Measurements from ENCODE around the gene TARBP2. TPM values are rescaled to one million over a fixed set of nuclear protein-coding genes. Genes with fewer than 3 reads are reported as not detected.
A peak's percentile ranks its signal among the peaks of the same experiment; 100 is the strongest.

TARBP2 gene
- total RNA-seq: 23.8 TPM

GRCh38 chr12:53500776-53501614 is at the start of gene TARBP2:
TARBP2 (plus strand) TSS chr12:53501283; CDS start chr12:53501409, 126 bp downstream.
- DNase-seq: peak; percentile 100

GRCh38 chr12:53451661-53452158 is 49.4 kb upstream of the TARBP2 start, which contains the start of gene PCBP2:
PCBP2 (plus strand) TSS chr12:53452102; CDS start chr12:53454801, 2,699 bp downstream.
- peak; percentile 99 for DNase-seq

- peak; percentile 70 for DNase-seq
These were observed 48.7 kb upstream of the TARBP2 start for GRCh38 chr12:53452159-53453077.

- no peak for DNase-seq
These were observed 47.0 kb upstream of the TARBP2 start for GRCh38 chr12:53453953-53454640.

GRCh38 chr12:53454707-53455106 is 46.4 kb upstream of the TARBP2 start:
- no peak for DNase-seq

GRCh38 chr12:53456654-53457366 is 44.3 kb upstream of the TARBP2 start:
- DNase-seq: no peak

GRCh38 chr12:53459097-53459496 is 42.0 kb upstream of the TARBP2 start:
- DNase-seq: no peak

GRCh38 chr12:53461059-53461458 is 40.0 kb upstream of the TARBP2 start:
- DNase-seq: no peak

- DNase-seq: no peak
These were observed 39.5 kb upstream of the TARBP2 start for GRCh38 chr12:53461591-53461990.

GRCh38 chr12:53462935-53463334 is 38.1 kb upstream of the TARBP2 start:
- no peak for DNase-seq

GRCh38 chr12:53463802-53464560 is 37.1 kb upstream of the TARBP2 start:
- no peak for DNase-seq

GRCh38 chr12:53464685-53465418 is 36.2 kb upstream of the TARBP2 start:
- DNase-seq: no peak

GRCh38 chr12:53465679-53466078 is 35.4 kb upstream of the TARBP2 start:
- DNase-seq: no peak

GRCh38 chr12:53466640-53467039 is 34.4 kb upstream of the TARBP2 start:
- DNase-seq: no peak

GRCh38 chr12:53467082-53467481 is 34.0 kb upstream of the TARBP2 start:
- DNase-seq: no peak

- no peak for DNase-seq
These were observed 33.2 kb upstream of the TARBP2 start for GRCh38 chr12:53467880-53468279.

GRCh38 chr12:53468282-53468681 is 32.8 kb upstream of the TARBP2 start:
- DNase-seq: no peak

GRCh38 chr12:53472056-53472582 is 29.0 kb upstream of the TARBP2 start:
- DNase-seq: no peak

- no peak for DNase-seq
These were observed 27.0 kb upstream of the TARBP2 start for GRCh38 chr12:53474077-53474476.

- DNase-seq: no peak
These were observed 26.3 kb upstream of the TARBP2 start for GRCh38 chr12:53474819-53475218.
